Fibroblast of skin of left biceps (primary cell): ENCODE data around the gene CGREF1.
"Not testable (repeated sequence)": the region's sequence is repeated elsewhere in the genome, so short reads cannot be mapped to it uniquely, and the experiment has no call there.

Experiments
- DNase-seq, 2 experiments: peaks; one replicate each; pipeline ENCODE4 v3.0.0-alpha.2; 2013; ENCODE audit warnings: low read depth in 2 of 2

Gene CGREF1

GRCh38 chr2:27111392-27112078 is 7.4 kb downstream of the CGREF1 start:
- not testable (repeated sequence) for DNase-seq

GRCh38 chr2:27110603-27111352 is 8.2 kb downstream of the CGREF1 start:
- DNase-seq, result not testable (repeated sequence)

DNA sequence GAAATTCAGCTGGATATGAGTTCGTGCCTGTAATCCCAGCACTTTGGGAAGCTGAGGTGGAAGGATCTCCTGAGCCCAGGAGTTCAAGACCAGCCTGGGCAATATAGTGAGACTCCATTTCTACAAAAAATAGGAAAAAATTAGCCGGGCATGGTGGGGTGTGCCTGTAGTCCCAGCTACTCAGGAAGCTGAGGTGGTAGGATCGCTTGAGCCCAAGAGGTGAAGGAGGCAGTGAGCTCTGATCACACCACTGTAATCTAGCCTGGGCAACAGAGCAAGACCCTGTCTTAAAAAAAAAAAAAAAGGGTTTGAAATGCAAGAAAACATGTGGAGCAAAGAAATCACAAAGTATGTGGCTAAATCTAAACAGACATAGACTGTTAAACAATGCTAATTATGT is 9.8 kb downstream of the CGREF1 start:
- no peak for DNase-seq

DNA sequence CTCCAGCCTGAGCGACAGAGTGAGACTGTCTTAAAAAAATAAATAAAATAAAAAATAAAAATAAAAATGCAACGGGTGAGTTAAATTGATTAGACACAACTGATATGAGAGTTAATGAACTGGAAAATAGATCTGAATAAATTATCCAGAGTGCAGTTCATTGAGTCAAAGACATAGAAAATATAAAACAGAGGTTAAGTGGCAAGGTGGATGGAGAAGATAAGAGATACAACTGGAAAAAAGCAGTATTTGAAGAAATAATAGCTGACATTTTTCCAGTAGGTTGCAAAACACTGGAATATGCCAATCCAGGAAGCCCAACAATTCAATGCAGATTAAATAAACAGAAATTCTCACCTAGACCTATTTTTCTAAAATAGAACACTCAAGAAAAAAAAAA is 10.7 kb downstream of the CGREF1 start:
- DNase-seq, result no peak

DNA sequence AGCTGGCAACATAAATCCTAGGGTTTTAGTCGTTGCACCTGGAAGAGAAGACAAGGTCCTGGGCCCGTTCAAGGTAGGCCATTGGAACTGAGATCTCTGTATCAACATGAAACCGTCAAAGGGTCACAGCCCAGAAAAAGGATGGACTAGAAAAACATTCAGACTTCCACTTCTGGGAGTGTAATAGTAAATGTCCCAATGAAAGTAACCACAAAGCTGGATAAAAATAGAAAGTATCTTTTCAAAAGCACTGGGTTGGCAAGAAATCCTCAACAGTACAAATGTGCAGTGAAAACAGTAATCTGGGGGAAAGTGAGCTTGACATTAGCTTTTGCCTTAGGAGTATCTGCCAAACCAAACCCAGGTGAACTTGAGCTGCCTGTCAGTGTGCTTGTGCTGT is 12.9 kb downstream of the CGREF1 start:
- DNase-seq, result no peak

DNA sequence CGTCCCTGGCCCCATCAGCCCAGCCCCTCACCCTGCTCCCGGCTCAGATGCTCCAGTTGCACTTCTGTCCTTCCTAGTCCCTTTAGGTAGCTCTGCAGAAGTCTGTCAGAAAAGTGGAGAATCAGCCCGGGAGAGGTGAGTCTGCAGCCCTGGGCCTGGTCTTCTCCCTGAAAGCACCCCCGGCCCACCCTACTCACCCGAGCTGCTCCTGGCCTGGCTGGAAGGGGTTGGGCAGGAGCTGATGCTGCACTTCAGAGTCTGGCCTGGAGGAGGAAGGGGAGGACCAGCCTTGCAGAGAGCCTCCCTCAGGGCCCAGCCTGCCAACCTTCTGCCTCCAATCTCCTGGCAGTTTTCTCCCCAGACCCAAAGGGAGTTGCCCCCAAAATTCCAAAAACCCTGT is 16.6 kb downstream of the CGREF1 start:
- DNase-seq, result no peak

DNA sequence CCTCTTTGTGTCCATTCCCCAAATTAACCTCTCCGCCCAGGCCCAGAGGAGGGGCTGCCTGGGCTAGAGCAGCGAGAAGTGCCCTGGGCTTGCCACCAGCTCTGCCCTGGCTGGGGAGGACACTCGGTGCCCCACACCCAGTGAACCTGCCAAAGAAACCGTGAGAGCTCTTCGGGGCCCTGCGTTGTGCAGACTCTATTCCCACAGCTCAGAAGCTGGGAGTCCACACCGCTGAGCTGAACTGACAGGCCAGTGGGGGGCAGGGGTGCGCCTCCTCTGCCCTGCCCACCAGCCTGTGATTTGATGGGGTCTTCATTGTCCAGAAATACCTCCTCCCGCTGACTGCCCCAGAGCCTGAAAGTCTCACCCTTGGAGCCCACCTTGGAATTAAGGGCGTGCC is 18.9 kb downstream of the CGREF1 start:
- DNase-seq, result no peak

- DNase-seq, result no peak
Observed at GRCh38 chr2:27099334-27099955, 19.5 kb downstream of the CGREF1 start.

DNA sequence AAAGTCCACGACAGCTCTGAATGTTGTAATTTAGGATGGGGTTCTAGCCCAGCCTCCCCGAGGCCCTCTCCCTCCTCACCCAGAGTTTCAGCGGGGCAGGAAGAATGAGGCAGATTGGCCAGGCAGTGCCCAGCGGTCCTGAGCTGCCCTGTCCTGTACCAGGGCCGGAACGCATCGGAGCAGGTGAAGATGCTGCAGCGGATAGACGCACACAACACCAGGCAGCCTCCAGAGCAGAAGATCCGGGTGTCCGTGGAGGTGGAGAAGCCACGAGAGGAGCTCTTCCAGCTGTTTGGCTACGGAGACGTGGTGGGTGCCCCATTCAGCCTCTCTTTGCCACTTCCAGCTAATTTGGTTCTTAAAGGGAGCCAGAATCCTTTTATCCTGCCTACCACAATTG is 21.6 kb downstream of the CGREF1 start:
- no peak for DNase-seq

DNA sequence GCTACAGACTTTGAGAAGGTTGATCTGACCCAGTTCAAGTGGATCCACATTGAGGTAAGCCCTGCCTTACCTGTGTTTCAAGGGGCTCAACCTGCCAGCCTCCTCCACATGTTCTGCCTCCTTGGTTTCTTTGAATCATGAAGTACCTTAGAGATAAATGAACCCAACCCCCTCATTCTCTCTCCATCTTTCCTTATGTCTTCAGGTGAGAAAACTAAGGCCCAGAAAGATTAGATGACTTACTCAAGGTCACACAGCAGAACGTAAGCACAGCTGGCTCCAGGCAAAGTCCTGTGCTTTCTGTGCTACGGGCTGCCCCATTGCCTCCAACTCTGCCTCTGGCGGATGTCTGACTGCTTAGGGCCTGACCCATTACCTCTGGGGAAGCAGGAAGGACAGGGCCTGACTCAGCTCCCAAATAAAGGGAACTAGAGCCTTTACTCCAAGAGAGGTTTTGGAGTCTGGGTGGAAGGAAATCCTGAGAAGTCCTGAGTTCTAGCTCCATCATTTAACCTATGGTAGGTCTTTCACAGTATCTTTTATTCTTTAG is 22.1 kb downstream of the CGREF1 start:
- DNase-seq, result no peak

DNA sequence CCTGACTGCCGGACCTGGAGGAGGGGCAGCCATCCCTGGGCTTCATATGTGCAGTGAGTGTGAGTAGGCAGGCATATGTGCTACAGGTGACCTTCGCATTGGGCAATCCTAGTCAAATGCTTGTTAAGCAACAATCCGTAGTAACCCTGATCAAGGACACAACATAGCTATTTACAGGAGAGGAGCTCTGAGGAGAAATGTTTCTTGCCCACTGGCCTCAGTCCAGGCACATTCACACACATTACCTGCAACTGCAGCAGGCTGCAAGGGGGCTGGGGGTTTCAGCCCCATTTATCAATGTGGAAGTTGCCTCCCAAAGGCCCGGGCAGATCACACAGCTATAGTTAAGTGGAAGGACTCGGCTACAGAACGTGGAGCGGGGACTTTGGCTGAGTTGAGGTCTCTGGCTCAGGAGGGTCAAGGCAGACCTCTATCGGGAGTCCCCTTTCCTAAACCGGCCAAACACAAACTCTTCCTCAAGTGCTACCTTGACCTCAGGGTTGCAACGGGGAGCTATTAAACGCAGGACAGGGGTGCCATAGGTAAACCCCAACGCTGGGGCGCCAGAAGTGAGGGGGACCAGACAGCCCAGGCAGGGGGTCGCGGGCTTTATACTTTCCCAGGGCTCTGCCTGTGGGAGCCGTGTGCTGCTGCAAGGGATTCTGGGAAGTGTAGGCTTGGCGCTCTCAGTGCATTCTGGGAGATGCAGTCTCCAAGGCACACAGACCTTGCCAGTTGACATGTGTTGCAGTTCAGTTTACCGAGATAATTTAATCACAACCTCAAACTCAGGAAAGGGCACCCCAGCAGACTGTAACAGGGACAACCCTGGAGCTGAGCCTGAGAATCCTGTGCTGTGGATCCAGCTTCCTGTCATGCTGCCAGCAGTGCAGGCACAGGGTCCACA is 22.9 kb downstream of the CGREF1 start:
- no peak for DNase-seq

- no peak for DNase-seq
Observed at GRCh38 chr2:27095427-27095744, 23.5 kb downstream of the CGREF1 start.

DNA sequence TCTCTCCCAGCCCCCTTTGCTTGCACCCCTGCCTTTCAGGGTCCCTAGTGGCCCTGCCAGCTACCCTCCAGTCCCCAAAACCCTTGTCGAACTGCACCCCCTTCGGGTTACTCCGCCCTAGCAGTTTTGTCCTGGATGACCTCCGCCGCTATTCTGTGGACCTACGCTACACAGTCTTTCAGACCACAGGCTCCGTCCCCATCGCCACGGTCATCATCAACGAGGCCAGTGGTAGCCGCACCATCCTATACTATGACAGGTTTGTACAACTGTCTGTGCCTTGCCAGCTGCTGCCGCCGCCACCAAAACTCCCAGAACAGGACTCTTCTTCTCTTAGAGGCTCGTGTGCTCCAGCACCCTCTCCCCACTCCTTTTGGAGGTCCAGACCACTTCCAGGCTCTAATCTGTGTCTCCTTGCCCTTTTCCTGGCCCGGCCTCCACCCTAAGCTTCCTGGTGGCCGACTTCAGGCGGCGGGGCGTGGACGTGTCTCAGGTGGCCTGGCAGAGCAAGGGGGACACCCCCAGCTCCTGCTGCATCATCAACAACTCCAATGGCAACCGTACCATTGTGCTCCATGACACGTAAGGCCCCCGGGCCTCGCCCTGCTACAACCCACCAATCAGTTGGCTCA is 24.5 kb downstream of the CGREF1 start:
- DNase-seq, result no peak

DNA sequence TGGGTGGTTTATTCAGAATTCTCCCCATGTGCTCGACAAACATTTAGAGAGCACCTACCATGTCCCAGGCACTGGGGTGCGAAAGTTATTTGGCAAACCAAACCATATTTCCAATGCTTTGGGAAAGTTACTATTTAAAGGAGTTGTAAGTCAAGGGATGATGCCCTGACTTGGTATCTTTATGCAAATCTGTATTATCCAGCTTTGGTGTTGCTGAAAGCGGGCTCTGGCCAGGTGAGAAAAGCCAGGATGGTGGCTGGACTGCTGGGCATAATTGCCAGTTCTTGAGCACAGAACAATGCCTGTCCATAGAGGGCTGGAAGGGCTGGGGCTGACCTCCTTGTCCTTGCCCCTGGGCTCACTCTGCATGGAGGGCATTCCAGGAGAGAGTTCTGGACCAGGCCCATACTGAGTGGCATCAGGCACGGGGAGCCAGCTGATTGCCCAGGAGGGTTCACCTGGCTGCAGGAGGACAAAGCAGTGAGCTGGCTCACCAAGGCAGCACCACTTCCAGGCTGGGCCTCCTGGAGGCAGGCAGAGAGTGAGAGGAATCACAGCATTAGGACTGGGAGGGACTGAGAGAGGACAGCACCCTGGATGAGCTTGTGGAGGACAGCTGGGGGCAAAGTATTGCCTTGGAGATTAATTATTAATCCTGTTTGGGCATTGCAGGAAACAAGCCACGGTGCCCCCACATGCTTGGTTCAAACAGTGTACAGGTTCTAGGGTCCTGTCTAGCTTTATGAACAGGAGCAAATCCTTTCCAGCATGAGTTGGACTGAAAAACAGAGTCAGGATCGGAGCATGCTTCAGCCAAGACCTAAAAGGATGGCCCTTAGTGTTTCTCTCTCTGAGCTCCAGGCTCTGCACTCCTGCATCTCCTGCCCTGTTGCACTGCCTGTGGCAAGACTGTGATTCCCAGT is 25.2 kb downstream of the CGREF1 start:
- no peak for DNase-seq

DNA sequence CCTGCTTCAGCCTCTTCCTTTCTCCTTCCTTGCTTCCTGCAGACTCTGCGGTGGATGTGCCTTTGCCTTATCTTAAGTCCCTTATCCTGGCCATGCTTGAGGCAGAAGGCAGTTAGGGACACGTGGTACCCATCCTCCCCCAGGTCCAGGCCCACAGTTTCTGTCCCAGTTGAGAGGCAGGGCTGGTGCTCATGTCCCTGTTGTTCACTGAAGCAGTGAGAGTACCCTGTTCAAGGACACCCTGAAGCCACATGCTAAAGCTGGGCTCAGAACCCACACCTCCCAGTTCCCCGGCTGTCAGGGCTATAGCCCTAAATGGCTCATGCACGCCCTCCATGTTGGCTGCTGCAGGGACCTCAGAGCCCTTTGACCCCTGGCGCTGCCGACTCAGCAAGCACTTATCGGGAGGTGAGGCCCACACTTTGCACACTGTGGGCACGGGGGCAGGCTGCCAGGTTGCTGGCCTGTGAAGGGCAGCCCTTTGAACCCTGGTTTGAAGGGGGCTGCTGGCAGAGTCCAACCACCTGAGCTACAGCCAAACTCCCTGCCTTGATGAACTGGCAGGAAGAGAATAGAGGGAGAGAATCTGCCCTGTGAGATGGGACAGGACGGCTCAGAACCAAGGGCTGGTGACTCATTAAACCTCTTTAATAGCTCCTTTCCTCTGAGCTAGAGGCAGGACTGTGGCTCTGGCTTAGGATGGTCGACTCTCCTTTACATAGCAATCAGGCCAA is 26.1 kb downstream of the CGREF1 start:
- no peak for DNase-seq

GRCh38 chr2:27091746-27092695 is 26.9 kb downstream of the CGREF1 start:
- DNase-seq, result no peak

DNA sequence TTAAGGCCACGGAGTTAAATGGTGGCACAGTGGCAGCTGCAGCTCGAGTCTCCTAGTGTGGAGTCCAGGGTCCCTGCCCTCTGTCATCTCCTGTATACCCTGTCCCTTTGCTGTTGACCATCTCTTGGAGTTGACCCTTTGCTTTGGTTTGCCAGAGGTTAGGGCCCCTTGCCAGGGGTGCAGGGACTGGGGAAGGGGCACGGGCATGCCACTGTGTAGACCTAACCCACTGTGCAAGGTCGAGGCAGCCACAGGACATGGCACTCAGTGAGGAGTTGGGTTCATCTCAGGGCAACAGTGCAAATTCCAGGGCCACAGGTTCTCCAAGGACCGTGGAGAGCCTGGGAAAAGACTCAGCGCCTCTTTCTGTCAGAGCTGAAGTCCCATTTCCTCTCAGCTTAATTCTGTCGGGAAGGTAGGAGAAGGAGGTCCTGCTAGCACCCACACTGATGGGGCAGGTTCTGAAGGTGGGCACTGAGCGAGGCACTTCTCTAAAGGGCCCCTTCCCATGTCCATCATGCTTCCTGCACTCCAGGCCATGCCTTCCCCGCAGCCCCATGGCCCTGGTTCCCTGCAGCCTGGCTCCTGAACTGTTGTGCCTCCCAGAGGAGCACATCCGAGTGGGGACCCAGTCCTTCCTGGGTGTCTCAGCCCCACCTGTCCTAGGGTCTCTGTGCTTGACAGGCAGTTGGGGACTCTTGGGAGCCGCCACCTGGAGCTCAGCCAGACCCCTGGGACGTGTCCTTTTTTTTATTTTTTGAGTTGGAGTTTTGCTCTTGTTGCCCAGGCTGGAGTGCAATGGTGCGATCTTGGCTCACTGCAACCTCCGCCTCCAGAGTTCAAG is 29.6 kb downstream of the CGREF1 start:
- DNase-seq, result no peak

- DNase-seq, result no peak
Observed at GRCh38 chr2:27088634-27089033, 30.3 kb downstream of the CGREF1 start.
